IMR-90 (cell line): ENCODE data around the gene KLHL17. TPM values are rescaled to one million over a fixed set of nuclear protein-coding genes. Genes with fewer than 3 reads are reported as not detected.

Experiments
- ATAC-seq: fragments of 200-7000 bp; cut with Tn5 transposase; 2 replicates; pipeline ENCODE4 v1.9.1; 2020; ENCODE audit warnings: low read depth, mild to moderate bottlenecking, moderate library complexity
- BruUV-seq: library from RNA; stranded (reverse); fragments of 400-500 nt; replicated peaks from 2 replicates; lab custom pipeline; 2021; lab: Mats Ljungman, UMichigan
- CTCF ChIA-PET: fragments of 300-600 bp; formaldehyde crosslinking; extraction: SDS; loops from one replicate; lab custom pipeline; 2021; ENCODE audit warnings: antibody characterized with exemption; lab: Yijun Ruan, JAX
- POLR2A ChIA-PET: fragments of 300-600 bp; sonication (Branson Sonifier 250); formaldehyde crosslinking; loops from one replicate; lab custom pipeline; 2022; ENCODE audit warnings: antibody characterized with exemption; ENCODE audit not compliant: unreplicated experiment; lab: Charles Lee
- DNase-seq: peaks from one replicate; pipeline ENCODE4 v3.0.0; 2013
- H2AFZ ChIP-seq: replicated peaks from 2 replicates; pipeline ENCODE3; 2013; ENCODE audit warnings: low read length, mild to moderate bottlenecking; ENCODE audit not compliant: poor library complexity
- H2AK5ac ChIP-seq: 2 replicates; pipeline ENCODE4 v1.6.1; 2013; ENCODE audit warnings: low read depth, low read length, inconsistent platforms
- H2AK9ac ChIP-seq: replicated peaks from 2 replicates; pipeline ENCODE3; 2013; ENCODE audit warnings: mild to moderate bottlenecking, low read depth, low read length, moderate library complexity; ENCODE audit not compliant: poor library complexity
- H2BK120ac ChIP-seq: 2 replicates; pipeline ENCODE4 v1.6.1; 2013; ENCODE audit warnings: low read depth, low read length, inconsistent platforms
- H2BK15ac ChIP-seq: 3 replicates; pipeline ENCODE4 v1.6.1; 2013; ENCODE audit warnings: low read depth, low read length, inconsistent platforms
- H2BK20ac ChIP-seq: 2 replicates; pipeline ENCODE4 v1.6.1; 2013; ENCODE audit warnings: low read depth, mild to moderate bottlenecking, inconsistent platforms, low read length, moderate library complexity
- H2BK5ac ChIP-seq: 2 replicates; pipeline ENCODE4 v1.6.1; 2013; ENCODE audit warnings: mild to moderate bottlenecking, low read depth, low read length, inconsistent platforms; ENCODE audit not compliant: poor library complexity, severe bottlenecking
- H3K14ac ChIP-seq: replicated peaks from 2 replicates; pipeline ENCODE4 v1.6.1; 2013; ENCODE audit warnings: low read depth, low read length, inconsistent platforms
- H3K18ac ChIP-seq: 2 replicates; pipeline ENCODE4 v1.6.1; 2013; ENCODE audit warnings: low read depth, low read length, control low read depth
- H3K23ac ChIP-seq: 2 replicates; pipeline ENCODE4 v1.6.1; 2013; ENCODE audit warnings: low read depth, low read length, inconsistent platforms
- H3K27ac ChIP-seq: 2 replicates; pipeline ENCODE4 v1.5.1; 2013; ENCODE audit warnings: mild to moderate bottlenecking, control low read depth, low read length; ENCODE audit not compliant: insufficient read depth
- H3K27me3 ChIP-seq: 2 replicates; pipeline ENCODE4 v1.6.1; 2013; ENCODE audit warnings: low read length; ENCODE audit not compliant: control insufficient read depth, insufficient read depth
- H3K36me3 ChIP-seq: 2 replicates; pipeline ENCODE4 v1.6.1; 2013; ENCODE audit warnings: low read length, mixed read lengths; ENCODE audit not compliant: control insufficient read depth, insufficient read depth
- H3K4ac ChIP-seq: 2 replicates; pipeline ENCODE4 v1.6.1; 2013; ENCODE audit warnings: low read depth, low read length, inconsistent platforms
- H3K4me1 ChIP-seq: 2 replicates; pipeline ENCODE4 v1.6.1; 2013; ENCODE audit warnings: low read length, mixed read lengths; ENCODE audit not compliant: control insufficient read depth, insufficient read depth
- H3K4me2 ChIP-seq: 2 replicates; pipeline ENCODE4 v1.6.1; 2013; ENCODE audit warnings: low read depth, mild to moderate bottlenecking, control low read depth, low read length, moderate library complexity
- H3K4me3 ChIP-seq: 2 replicates; pipeline ENCODE4 v1.5.1; 2013; ENCODE audit warnings: low read depth, mild to moderate bottlenecking, control low read depth, low read length, moderate library complexity; ENCODE audit not compliant: insufficient read depth
- H3K56ac ChIP-seq: 2 replicates; pipeline ENCODE4 v1.6.1; 2013; ENCODE audit warnings: low read length, inconsistent platforms; ENCODE audit not compliant: insufficient read depth; ENCODE audit errors: extremely low read depth
- H3K79me1 ChIP-seq, 2 experiments: 2 replicates each; pipeline ENCODE4 v1.6.1; 2013; ENCODE audit warnings: low read length in 2 of 2, inconsistent platforms in 1 of 2, low read depth in 1 of 2
- H3K9ac ChIP-seq: 2 replicates; pipeline ENCODE4 v1.6.1; 2013; ENCODE audit warnings: low read depth, low read length, control low read depth
- H3K9me1 ChIP-seq: 2 replicates; pipeline ENCODE4 v1.6.1; 2013; ENCODE audit warnings: low read length, inconsistent platforms; ENCODE audit not compliant: insufficient read depth
- H3K9me3 ChIP-seq: 2 replicates; pipeline ENCODE4 v1.6.1; 2013; ENCODE audit warnings: low read length; ENCODE audit not compliant: control insufficient read depth, insufficient read depth
- H4K20me1 ChIP-seq: 2 replicates; pipeline ENCODE4 v1.6.1; 2013; ENCODE audit warnings: low read length, inconsistent platforms; ENCODE audit not compliant: insufficient read depth
- H4K5ac ChIP-seq: 2 replicates; pipeline ENCODE4 v1.6.1; 2013; ENCODE audit warnings: mild to moderate bottlenecking, low read depth, low read length, control low read depth
- H4K8ac ChIP-seq, 2 experiments: 2 replicates each; pipeline ENCODE4 v1.6.1; 2013; ENCODE audit warnings: low read depth in 2 of 2, low read length in 2 of 2, control low read depth in 1 of 2, inconsistent platforms in 1 of 2
- H4K91ac ChIP-seq: 2 replicates; pipeline ENCODE4 v1.6.1; 2013; ENCODE audit warnings: low read depth, low read length, inconsistent platforms; ENCODE audit not compliant: insufficient read depth
- CEBPB ChIP-seq: IDR thresholded peaks from 2 replicates; pipeline ENCODE4 v1.6.1; 2012; ENCODE audit warnings: low read depth, low read length, improper control_type of control experiment
- FOS ChIP-seq: fragments of 150-350 bp; IDR thresholded peaks from 2 replicates; pipeline ENCODE4 v1.6.1; 2016; ENCODE audit warnings: low read depth, low read length
- MXI1 ChIP-seq: IDR thresholded peaks from 2 replicates; pipeline ENCODE4 v1.6.1; 2012; ENCODE audit warnings: low read depth, mild to moderate bottlenecking, low read length, moderate library complexity, borderline replicate concordance
- POLR2A ChIP-seq: IDR thresholded peaks from 2 replicates; pipeline ENCODE4 v1.6.1; 2012; ENCODE audit warnings: mild to moderate bottlenecking, low read depth, low read length
- RCOR1 ChIP-seq: IDR thresholded peaks from 2 replicates; pipeline ENCODE4 v1.6.1; 2012; ENCODE audit warnings: mild to moderate bottlenecking, low read length, improper control_type of control experiment; ENCODE audit not compliant: insufficient replicate concordance
- RFX5 ChIP-seq: IDR thresholded peaks from 2 replicates; pipeline ENCODE4 v1.8.0; 2012; ENCODE audit warnings: low read depth, mild to moderate bottlenecking, low read length, moderate library complexity
- SMC3 ChIP-seq: fragments of 150-350 bp; IDR thresholded peaks from 2 replicates; pipeline ENCODE4 v1.6.1; 2016; ENCODE audit warnings: low read depth, mild to moderate bottlenecking, antibody characterized with exemption, low read length, moderate library complexity
- WGBS, 2 experiments: methylation state at CpG; one replicate each; pipeline versions ENCODE4 v1.1.5 to v1.1.7; 2013; ENCODE audit warnings: missing lambda C conversion rate in 2 of 2; ENCODE audit not compliant: insufficient read length in 1 of 2; ENCODE audit errors: extremely low coverage in 2 of 2; 5-methylcytosine and 5-hydroxymethylcytosine counted together
- dilution Hi-C: fragments of 300-500 bp; cut with HindIII; formaldehyde crosslinking; loops from one replicate; pipeline ENCODE4 v1.14.3; 2018; ENCODE audit warnings: low sequenced_read_pairs; ENCODE audit not compliant: unreplicated experiment
- in situ Hi-C: fragments of 300-500 bp; cut with MboI; formaldehyde crosslinking; loops from 3 replicates; pipeline ENCODE4 v1.14.3; 2019; ENCODE audit warnings: low sequenced_read_pairs, inconsistent platforms, mixed read lengths
- intact Hi-C: fragments of 100-400 bp; cut with micrococcal nuclease; formaldehyde crosslinking; loops from 2 replicates; pipeline ENCODE4 v1.10.0; 2022
- polyA plus RNA-seq, 3 experiments: library from polyadenylated mRNA; depleted of rRNA; stranded (reverse); fragments of >200 nt; gene quantifications; 2 replicates each; pipeline ENCODE4 v1.2.3, GENCODE V29; 2012; ENCODE audit warnings: low replicate concordance in 1 of 3
- total RNA-seq: library from RNA; depleted of rRNA; stranded (reverse); fragments of >200 nt; gene quantifications from 2 replicates; pipeline ENCODE4 v1.2.3, GENCODE V29; 2012

Gene KLHL17
- total and polyA plus RNA-seq, 2 of the 4 experiments (the other 2 are of a cell fraction), result 3.4 to 41.0 TPM

GRCh38 chr1:931380-932172 is 28.8 kb upstream of the KLHL17 start:
- Histone ChIP-seq H4K91ac (no peak overlapping the region), H3K23ac (no peak overlapping the region), H4K20me1 (peaks cover 6% of the 10 kb centered on the region; the same call in 1 of the 2 replicates), H3K79me1 (no peaks in the 10 kb centered on the region; a peak in 1 of 4 replicates), H2AK9ac (no peak overlapping the region), H3K18ac (no peak overlapping the region), H3K27me3 (no peaks in the 10 kb centered on the region), H2BK20ac (no peak overlapping the region), H3K56ac (no peak overlapping the region), H2BK5ac (no peak overlapping the region), H3K4me1 (no peaks in the 10 kb centered on the region), H2BK15ac (no peak overlapping the region), H4K8ac (no peak overlapping the region), H2BK120ac (no peak overlapping the region), H3K4ac (no peak overlapping the region), H3K4me2 (no peak overlapping the region), H3K4me3 (no peak overlapping the region), H3K9me3 (no peaks in the 10 kb centered on the region), H3K9ac (no peak overlapping the region), H3K14ac (no peak overlapping the region), H3K36me3 (peaks cover 9% of the 10 kb centered on the region), H4K5ac (no peak overlapping the region), H3K9me1 (no peaks in the 10 kb centered on the region), H3K27ac (no peak overlapping the region), H2AK5ac (no peak overlapping the region), H2AFZ (no peak overlapping the region)
- DNase-seq, result no peak
- 82% methylated on average over 8 of the region's 15 CpGs; no CpG with 5 or more reads in 1 of the 2 experiments for WGBS, 2 experiments
- no peak for ATAC-seq
- TF ChIP-seq RFX5 (no peak), POLR2A (no peak), MXI1 (no peak), CEBPB (no peak), FOS (no peak), RCOR1 (no peak), SMC3 (no peak)
- ChIA-PET CTCF (no interaction called here), POLR2A (interaction anchor here (0.5 kb wide), 1 partner anchor 823 kb away, joined by 8 read pairs; no protein-coding TSS in a partner anchor)
- in situ Hi-C loops, result no loop called here
- dilution Hi-C loops, result no loop called here
- BruUV-seq, result no TSS peak
- intact Hi-C loops, result no loop called here
